ENCODE data around the gene RBL1.

DNA sequence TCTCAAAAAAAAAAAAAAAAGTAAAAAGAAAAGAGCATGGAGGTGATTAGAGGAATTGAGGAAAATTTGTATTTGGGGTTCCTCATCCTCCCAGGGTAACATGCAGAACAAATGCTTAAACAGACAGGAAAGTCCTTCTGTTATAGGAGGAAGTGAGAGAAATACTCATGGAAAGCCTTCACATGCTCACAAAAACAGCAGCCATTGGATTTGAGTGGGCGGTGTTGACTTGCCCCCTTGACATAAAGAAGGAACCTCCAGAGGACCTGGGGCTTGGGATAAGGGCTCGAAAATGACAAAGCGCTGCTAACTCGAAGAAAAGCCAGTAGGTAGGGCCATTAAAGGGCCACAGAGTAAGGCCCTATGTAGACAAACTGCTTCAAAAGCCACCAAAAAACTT, 126.7 kb downstream of the RBL1 start:
- TF ChIP-seq FOXA1 (IDR thresholded peaks at IDR 0.05) (no peak), LEF1 (IDR thresholded peaks at IDR 0.05; ENCODE audit: borderline replicate concordance) (no peak), ELF4 (IDR thresholded peaks at IDR 0.05) (no peak)

Measured in HEK293T (cell line).